OCI-LY3 (cell line): ENCODE results near the gene EDEM2.

Experiments
- EZH2phosphoT487 ChIP-seq: fragments of 200-600 bp; shearing (Covaris generic); IDR thresholded peaks from 2 replicates; pipeline ENCODE4 v1.6.1; 2018; ENCODE audit warnings: antibody characterized with exemption, mixed run types, low read depth
- TF ChIP-seq, protein P1 (sequence below): fragments of 200-600, 300-600 bp; sonication (generic); IDR thresholded peaks from 2 replicates; pipeline ENCODE4 v1.5.1; 2014; ENCODE audit warnings: antibody characterized with exemption, low read length, low read depth

- TF ChIP-seq, protein P1, sequence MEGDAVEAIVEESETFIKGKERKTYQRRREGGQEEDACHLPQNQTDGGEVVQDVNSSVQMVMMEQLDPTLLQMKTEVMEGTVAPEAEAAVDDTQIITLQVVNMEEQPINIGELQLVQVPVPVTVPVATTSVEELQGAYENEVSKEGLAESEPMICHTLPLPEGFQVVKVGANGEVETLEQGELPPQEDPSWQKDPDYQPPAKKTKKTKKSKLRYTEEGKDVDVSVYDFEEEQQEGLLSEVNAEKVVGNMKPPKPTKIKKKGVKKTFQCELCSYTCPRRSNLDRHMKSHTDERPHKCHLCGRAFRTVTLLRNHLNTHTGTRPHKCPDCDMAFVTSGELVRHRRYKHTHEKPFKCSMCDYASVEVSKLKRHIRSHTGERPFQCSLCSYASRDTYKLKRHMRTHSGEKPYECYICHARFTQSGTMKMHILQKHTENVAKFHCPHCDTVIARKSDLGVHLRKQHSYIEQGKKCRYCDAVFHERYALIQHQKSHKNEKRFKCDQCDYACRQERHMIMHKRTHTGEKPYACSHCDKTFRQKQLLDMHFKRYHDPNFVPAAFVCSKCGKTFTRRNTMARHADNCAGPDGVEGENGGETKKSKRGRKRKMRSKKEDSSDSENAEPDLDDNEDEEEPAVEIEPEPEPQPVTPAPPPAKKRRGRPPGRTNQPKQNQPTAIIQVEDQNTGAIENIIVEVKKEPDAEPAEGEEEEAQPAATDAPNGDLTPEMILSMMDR, result no peak
- no peak for TF ChIP-seq EZH2phosphoT487
Observed at GRCh38 chr20:35121186-35121585, 25.9 kb downstream of the EDEM2 start.
